Bladder microvascular endothelial cell (primary cell): ENCODE results near the gene SPDYA. TPM values are rescaled to one million over a fixed set of nuclear protein-coding genes. Genes with fewer than 3 reads are reported as not detected.

Source experiments
- total RNA-seq: library from RNA; depleted of rRNA; stranded (reverse); fragments of >200 nt; gene quantifications from 2 replicates; pipeline ENCODE4 v1.2.3, GENCODE V29; 2014

SPDYA gene
- 0.32 and 1.3 TPM in 2 replicates for total RNA-seq

GRCh38 chr2:28810384-28811285 is at the start of gene SPDYA:
Gene SPDYA (plus strand): TSS chr2:28810834. CDS start chr2:28816015, 5,181 bp downstream.

GRCh38 chr2:28870146-28870891 is 59.7 kb downstream of the SPDYA start, which contains the start of gene TRMT61B:
Gene TRMT61B (minus strand): TSS chr2:28870309. CDS start chr2:28870277, 32 bp downstream.

GRCh38 chr2:28894470-28895188 is 84.0 kb downstream of the SPDYA start, which contains the start of gene WDR43:
Gene WDR43 (plus strand): TSS chr2:28894667. CDS start chr2:28894699, 32 bp downstream.

Other genes with a start within 250 kb of the SPDYA start
- 78.7 and 105 TPM in 2 replicates for gene PPP1CB, start 59.0 kb upstream of the SPDYA start, total RNA-seq
- 7.9 and 13.5 TPM in 2 replicates for gene TRMT61B, start 59.5 kb downstream of the SPDYA start, total RNA-seq
- 38.4 and 110 TPM in 2 replicates for gene WDR43, start 83.8 kb downstream of the SPDYA start, total RNA-seq
- 0.13 TPM in 1 of 2 replicates, not detected in the other for gene TOGARAM2, start 170.5 kb downstream of the SPDYA start, total RNA-seq